Islet precursor cell (in vitro differentiated cells): Measurements from ENCODE around the gene ECT2L.

ENCODE experiments used
- DNase-seq: peaks from one replicate; pipeline ENCODE4 v3.0.0-alpha.2; 2018

ECT2L gene, protein sequence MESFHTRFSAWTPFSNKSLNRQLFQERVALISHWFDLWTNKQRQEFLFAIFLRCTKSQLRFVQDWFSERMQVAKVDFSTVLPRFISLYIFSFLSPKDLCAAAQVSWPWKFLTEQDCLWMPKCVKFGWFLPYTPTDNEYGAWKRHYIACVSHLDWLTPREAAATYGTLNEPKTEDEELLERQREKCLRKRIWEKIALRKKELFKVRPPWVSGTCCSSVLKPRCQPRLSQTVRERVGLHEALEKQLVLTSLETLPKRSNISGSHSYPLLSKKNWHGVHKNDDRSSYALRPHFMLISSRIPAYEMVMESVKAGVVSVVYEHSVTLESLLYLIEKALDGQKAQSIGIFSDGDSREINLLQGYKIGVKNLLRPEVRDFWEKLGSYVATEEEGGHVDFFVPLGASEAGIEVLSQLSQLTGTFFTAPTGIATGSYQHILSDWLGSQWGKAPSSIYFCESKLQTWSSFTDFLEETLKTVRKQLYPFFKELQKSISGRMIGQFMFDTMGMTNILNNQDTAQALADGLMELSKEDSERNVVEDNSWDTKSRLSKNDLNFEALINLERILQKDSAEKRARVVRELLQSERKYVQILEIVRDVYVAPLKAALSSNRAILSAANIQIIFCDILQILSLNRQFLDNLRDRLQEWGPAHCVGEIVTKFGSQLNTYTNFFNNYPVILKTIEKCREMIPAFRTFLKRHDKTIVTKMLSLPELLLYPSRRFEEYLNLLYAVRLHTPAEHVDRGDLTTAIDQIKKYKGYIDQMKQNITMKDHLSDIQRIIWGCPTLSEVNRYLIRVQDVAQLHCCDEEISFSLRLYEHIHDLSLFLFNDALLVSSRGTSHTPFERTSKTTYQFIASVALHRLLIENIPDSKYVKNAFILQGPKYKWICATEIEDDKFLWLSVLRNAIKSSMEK

DNA sequence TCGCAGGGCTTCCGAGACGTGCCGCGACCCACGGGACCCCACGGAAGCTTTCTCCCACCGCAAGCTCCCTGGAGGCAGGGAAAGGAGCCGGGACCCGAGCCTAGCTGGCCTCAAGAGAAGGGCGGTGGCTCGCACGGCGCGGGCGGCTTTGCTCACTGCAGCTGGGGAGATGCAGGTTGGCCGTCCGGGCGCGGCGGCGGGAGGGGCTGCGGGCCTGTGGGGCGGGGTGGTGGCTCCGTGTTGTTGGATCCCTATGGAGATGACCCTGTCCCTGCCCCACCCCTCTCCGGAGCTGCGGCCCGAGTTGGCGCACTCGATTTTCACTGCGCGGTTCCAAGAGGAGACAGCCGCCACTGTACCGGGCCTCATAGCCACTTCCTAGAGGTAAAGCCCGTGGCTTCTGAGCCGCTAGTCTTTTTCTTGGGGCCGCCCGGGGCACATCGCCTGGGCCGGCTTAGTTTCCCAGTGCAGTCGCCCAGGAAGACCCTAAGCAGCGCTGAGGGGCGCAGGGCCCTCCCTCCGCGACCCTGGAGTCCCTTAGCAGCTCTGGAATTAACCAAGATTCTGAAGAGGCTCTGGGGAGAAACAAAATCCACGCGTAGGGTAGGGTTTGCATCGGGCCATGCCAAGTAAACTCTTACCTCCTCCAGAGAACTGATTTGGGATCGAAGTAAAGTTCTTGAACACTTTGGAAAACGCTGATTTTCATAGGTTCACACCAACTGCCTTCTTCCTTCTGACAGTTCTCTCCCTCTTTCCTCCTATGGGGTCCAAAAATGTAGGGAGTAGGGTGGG, at the start of gene ECT2L:
TSS of gene ECT2L (plus strand) at position 279 of the 795 bp plus-strand sequence. CDS start 17,188 bp downstream, outside the sequence.
- peak; percentile 92 for DNase-seq

DNA sequence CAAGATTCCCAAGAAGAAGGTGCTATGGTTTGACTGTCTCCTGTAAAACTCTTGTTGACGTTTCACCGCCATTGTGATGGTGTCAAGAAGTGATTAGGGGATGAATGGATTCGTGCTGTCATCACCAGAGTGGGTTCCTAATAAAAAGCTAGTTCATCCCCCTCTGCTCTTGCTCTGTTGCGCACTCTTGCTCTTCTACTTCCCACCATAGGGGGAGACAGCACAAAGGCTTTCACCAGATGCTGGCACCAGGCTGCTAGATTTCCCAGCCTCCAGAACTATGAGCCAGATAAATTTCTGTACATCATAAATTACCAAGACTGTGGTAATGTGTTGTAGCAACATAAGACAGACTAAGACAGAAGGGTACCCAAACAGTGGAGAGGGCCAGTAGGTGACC, 43.9 kb upstream of the ECT2L start:
- DNase-seq, result peak; percentile 61

DNA sequence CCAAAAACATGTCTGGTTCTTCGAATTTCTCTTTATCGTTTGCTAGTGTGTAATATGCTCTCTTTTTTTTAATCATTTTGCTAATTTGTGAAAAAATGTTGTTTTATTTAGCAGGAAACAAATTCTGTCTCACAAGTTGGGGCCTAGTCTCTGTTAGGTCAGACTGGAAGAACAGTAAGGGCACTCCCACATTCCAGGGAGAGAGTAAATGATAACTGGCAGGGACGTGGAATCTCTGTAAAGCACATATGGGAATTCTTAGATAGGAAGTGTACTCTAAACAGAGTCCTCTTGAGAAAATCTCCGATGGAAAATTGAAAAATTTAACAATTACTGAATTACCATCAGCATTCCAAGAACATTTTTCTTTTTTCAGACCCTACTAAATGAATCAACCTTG, 38.8 kb upstream of the ECT2L start:
- no peak for DNase-seq

DNA sequence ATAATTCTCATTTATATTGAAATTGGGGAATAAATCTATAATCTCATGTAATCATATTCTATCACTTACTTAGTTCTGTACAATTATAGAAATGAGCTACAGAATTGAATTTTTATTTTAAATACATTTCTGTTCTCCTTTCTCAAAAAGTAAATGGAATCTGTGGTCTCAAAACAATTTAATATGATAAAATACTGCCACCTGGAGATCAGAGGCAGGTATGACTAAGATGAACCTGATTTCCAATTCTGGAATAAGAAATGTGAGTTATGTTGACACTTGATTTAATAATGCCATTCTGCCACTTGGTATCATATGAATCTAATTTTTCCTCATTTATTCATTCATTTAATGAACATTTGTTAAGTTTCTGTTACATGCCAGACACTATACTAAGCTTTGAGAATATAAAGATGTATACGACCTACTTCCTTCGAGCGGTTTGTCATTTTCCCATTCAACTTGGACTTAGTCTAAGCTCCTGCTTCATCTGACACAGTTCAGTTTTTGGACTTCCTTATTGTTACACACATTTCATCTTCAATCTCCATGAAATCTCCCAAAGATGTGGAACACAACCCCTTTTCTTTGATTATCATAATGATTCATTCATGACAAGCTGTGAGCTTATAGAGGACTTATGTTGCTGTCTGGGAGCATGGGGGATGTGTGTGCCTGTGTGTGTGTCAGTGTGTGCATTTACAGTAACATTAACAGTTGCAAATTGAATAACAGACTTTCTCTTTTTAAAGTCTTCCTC, 29.8 kb upstream of the ECT2L start:
- no peak for DNase-seq

DNA sequence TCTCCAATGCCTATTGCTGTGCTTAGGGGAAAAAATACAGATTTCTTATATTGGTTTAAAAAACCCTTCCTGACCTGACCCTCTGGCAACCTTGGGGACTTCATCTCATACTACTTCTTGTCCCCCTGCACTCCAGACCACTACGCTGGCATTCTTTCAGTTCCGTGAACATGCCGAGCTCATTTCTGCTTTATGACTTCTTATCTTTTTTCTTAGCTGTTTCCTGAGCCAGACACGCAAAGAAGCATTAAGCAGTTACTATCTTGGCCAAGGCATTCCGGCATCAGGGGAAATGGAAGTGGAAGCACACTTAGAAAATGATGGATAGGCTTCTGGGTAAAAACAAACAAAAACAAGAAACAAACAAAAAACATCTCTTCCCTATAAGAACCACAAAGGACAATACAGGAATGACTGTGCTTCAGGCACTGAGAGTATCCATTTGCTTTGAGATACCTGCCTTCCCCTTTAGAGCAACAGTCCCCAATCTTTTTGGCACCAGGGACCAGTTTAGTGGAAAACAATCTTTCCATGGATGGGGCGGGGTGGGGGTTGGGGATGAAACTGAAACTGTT, 26.7 kb upstream of the ECT2L start:
- no peak for DNase-seq

DNA sequence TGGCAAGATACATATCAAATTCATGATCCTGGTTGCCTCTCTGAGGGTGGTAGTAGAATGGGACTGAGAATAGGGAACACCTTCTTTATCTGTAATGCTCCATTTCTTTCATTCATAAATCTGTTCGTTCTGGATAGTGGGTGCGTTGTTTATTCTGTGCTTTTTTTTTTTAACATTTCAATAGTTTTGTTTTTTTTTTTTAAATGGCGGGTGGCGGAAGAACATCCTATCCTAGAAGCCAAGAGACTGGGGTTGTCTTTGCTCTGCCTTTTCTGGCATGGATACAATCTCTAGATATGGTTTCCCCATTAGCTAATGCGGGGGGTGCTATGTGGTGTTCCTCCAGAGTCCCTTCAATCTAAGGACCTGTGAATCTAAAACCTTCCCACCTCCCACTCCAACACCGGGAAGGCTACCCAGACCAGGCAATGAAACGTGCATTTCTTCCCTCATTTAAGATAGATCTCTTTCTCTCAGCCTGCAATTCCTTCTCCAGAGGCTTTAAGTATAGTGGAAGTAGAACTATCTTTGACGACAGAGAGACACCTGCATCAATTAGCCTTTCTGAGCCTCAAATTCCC, 23.2 kb upstream of the ECT2L start:
- DNase-seq, result no peak

DNA sequence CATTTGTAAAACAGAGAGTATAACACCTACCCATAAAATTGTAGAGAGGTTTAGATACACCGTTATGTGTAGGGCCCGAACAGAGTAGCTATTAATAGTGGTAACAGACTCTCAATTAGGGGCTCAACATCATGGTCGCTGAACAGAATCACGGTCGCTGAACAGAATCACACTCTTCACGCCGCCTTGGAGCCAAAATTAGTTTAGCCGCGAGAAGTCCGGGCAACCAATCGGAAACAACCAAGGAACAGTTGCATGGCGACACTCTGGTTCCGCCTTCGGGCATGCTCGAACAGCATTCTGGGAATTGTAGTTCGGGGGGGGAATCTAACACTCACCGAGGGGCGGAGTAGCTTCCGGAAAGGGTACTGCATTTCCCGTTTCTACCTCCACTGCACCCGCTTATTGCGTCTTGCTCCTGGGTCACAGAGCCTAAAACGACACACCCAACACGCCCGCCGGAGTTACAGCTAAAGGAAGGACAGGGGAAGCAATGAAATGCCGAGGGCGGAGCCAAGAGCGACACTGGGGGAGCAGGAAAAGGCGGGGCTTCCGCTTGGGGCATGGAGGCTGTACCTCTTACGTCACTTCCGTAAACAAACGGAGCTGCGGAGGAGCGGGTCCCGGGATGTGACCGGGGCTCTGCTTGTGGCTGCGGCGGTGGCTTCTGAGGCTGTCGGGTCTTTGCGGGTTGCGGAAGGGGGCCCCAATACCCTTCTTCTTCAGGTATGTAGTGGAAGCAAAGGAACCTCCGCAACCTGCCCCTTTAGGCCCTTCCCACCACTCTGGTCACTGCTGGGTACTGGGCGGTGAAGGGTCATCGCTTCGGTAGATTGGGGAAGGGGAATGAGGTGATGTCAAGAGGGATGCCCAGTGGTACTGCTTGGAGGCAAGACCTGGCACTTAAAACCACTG, 22.5 kb upstream of the ECT2L start, which contains the start of gene CCDC28A:
TSS of gene CCDC28A (plus strand) at position 593 of the 915 bp plus-strand sequence. CDS start 2,352 bp downstream, outside the sequence.
- DNase-seq, result peak; percentile 97

DNA sequence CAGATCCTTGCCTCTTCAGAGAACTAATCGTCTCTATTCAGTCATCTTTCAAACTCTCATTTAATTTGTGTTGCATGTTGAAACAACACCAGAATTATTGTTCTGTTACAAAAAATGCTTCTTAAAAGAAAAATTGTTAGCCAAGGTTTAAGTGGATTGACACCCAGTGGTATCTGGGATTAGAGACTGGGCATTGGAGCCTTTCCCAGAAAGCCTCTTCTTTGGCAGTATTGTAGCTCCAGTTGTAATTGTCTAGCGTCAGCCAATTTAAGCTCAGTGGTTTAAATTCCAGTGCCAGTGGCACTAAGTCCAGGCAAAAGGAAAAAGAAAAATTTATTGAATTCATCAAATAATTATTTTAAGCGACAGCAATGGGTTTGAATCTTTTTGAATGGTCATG, 21.5 kb upstream of the ECT2L start:
- no peak for DNase-seq

DNA sequence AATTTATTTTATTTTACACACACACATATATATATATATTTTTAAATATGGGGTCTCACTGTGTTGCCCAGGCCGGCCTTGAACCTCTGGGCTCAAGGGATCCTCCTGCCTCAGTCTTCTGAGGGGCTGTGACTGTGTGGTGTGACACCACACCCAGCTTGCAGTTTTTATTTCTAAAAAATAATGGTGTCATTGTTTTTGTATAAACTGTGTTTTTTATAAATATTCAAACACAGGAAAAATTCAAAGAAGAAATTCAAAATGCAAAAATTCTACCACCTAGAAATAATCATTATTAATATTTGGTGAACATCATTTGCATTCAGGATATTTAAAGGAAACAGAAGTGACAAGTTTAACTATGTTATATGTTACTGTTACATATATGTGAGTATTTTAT, 19.2 kb upstream of the ECT2L start:
- DNase-seq, result no peak

DNA sequence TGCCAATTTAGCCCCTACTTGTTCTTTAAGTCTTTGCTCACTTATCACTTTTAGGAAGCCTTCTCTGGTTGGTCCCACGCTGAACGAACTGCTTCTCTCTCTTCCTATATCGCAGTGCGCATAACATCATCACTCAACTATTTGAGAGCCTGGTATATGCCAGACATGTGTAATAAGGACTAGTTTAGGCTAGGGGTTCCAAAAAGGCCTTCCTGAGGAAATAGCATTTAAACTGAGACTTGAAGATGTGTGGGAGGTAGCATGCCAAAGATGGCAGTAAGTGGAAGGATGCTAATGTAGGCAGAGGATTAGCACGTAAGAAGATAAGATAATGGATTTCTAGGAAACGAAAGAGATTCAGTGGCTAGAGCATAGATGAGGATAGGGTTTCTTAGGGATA, 17.6 kb upstream of the ECT2L start:
- no peak for DNase-seq

DNA sequence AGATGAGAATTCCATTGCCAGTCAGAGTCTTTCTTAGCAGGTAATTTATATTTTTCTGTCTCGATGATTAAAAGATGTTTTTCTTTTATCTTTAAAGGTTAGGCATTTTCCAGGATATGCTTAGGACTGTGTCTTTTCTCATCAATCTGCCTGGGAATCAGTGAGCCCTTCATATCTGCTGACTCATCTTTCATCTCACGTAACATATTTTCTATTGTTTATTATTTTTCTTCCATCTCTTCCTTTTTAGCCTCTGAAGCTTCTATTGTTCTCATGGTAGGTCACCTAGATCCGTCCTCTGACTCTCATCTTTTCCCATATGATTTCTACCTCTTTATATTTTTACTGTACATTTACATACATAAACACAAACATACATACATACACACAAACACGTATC, 13.6 kb upstream of the ECT2L start:
- DNase-seq, result no peak

DNA sequence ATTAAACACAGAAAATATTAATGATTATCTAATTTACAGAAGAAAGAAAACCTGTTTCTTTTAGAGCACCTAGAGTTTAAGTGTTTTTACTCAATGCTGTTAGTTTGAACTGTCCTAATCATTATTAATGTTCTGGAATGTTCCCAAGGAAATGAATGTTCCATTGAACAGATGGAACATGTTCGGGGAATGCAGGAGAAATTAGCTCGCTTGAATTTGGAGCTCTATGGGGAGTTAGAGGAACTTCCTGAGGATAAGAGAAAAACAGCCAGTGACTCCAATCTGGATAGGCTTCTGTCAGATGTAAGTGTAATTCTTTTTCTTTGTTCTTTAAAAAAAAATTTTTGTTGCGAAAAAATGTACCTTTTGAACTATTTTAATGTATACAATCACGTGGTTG, 10.8 kb upstream of the ECT2L start:
- DNase-seq, result no peak

DNA sequence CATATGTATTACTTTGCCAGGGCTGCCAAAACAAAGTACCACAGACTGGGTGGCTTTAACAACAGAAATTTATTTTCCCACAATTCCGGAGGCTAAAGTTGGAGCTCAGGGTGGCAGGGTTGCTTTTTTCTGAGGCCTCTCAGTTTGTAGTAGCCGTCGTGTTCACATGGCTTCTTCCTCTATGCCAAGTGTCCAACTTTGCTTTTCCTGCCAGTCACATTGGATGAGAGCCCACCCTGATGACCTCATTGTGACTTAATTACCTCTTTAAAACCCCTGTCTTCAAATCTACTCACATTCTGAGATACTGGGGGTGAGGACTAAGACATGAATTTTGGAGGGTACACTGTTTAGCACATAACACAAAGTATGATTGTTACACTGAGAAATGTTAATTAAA, 9.9 kb upstream of the ECT2L start:
- DNase-seq, result no peak

DNA sequence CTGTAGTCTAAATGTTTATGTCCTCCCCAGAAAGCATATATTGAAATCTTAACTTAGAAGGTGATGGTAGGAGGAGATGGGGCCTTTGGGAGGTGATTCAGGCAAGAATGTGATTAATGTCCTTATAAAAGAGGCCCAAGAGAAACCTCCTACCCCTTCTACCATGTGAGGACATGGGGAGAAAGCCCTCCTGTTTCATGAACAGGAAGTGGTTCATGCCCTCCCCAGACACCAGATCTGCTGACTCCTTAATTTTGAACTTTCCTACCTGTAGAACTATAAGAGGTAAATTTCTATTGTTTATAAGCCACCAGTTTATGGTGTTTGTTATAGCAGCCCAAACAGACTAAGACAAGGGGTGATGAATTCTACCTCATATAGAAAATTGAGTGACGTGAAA, 8.7 kb upstream of the ECT2L start:
- DNase-seq, result no peak

DNA sequence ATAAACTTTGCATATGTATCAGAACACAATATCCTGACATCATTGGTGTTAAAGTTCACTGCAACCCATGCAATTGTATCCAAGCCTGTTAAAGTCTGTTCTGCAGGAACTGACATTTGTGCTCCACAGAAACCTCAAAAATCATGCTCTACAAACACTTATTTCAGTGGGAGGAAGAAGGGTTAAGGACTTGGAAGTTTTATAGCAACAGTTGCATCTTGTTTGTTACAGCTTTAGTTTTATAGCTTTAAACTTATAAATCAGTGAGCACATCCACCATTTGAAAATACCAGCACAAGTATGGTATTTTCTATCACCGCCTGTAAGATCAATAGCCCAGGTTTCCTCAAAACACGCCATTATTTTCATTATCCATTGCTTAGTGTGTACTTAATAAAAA, 884 bp downstream of the ECT2L start:
- DNase-seq, result no peak

DNA sequence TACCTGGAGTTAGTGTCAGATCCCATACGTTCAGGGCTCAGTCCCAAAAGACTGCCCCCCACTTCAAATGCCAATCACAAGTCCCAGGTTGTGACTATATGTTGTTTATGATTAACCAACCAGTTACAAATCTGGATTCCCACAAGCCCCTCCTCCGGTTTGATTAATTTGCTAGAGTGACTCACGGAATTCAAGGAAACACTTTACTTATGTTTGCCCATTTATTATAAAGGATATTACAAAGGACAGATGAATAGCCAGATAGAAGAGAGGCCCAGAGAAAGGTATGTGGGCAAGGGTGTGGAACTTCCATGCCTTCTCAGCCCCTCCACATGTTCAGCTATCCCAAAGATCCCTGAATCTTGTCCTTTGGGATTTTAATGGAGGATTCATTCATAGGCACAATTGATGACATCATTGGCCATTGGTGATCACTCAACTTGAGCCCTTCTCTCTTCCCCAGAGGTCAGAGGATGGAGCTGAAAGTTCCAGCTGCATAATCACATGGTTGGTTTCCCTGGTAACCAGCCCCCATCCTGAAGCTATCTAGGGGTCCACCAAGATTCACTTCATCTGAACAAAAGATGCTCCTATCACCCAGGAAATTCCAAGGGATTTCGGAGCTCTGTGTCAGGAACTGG, 2.0 kb downstream of the ECT2L start:
- DNase-seq, result no peak

DNA sequence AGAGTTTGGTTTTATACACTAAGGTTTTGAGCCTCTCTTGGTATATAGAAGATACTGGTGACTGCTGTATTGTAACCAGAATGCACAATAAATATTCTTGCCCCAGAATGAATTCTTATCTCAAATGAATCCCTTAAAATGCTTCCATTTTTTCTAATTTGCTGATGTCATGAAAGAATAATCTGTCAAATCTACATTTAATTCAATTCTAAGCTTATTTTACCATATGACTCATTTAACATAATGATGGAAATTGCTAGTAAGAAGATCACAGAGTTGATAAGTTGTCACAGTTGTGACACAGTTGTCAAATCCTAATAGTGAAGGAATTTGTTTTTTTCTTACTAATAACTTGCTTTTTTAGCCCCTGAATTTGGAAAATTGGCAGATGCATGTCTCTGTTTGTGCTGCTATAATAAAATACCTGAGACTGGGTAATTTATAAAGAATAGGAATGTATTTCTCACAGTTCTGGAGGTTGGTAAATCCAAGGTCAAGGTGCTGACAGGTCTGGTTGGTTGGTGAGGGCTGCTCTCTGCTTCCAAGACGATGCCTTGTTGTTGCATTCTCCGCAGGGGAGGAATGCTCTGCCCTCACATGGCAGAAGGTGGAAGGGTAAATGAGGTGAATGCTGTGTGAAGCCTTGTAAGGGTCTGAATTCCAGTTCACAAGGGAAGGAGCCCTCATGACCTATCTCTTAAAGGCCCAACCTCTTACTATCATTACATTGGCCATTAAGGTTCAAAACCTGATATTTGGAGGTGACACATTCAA, 4.7 kb downstream of the ECT2L start:
- DNase-seq, result peak; percentile 74

DNA sequence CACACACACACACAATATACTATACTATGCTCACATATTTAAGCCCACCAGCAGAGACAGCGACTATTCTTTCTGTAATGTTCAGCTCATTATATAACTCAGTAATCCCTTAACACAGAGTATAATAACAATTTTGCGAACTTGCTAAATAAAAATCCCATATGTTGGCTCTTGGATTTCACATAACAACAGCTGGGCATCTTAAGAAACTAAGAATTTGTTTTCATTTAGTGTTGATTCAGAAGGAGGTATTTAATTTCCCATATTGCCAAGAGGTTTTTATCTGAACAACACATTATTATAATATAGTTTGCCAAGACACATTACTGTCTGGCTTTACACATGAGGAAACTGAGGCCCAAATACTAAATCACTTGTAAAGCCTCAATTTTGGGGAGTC, 7.4 kb downstream of the ECT2L start:
- no peak for DNase-seq

DNA sequence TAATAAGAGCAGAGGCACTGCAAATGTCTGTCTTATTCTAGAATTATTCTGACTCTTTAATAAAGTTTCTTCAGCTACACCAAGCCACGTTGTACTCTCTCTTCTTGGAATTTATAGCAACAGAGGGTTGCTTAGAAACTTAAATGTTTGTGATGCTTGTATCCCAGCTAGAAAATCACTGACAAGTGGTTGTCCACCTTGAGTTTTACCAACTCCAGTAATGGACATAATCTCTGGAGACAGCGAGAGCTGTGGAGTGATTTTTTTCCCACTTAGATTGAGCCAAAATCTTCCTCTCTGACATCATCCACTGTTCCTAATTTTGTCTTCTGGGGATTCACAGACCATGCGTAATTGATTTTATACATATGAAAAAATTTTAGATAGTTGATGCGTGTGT, 8.0 kb downstream of the ECT2L start:
- no peak for DNase-seq
